PC-3 (cell line): ENCODE data around the gene NAPSA.

Experiments
- EZH2 ChIP-seq: fragments of 300-600 bp; sonication (generic); IDR thresholded peaks from one replicate; pipeline ENCODE4 v1.6.1; 2017; ENCODE audit warnings: antibody characterized with exemption, mild to moderate bottlenecking, low read length; ENCODE audit not compliant: unreplicated experiment
- EZH2phosphoT487 ChIP-seq: fragments of 300-600 bp; sonication (generic); IDR thresholded peaks from 2 replicates; pipeline ENCODE4 v1.6.1; 2018; ENCODE audit warnings: mild to moderate bottlenecking, antibody characterized with exemption, low read length, borderline replicate concordance
- TF ChIP-seq, protein P1 (sequence below): fragments of 300-600 bp; sonication (generic); conservative IDR thresholded peaks from 2 replicates; pipeline ENCODE4 v1.5.1; 2017; ENCODE audit warnings: antibody characterized with exemption, low read depth, mild to moderate bottlenecking, low read length

DNA sequence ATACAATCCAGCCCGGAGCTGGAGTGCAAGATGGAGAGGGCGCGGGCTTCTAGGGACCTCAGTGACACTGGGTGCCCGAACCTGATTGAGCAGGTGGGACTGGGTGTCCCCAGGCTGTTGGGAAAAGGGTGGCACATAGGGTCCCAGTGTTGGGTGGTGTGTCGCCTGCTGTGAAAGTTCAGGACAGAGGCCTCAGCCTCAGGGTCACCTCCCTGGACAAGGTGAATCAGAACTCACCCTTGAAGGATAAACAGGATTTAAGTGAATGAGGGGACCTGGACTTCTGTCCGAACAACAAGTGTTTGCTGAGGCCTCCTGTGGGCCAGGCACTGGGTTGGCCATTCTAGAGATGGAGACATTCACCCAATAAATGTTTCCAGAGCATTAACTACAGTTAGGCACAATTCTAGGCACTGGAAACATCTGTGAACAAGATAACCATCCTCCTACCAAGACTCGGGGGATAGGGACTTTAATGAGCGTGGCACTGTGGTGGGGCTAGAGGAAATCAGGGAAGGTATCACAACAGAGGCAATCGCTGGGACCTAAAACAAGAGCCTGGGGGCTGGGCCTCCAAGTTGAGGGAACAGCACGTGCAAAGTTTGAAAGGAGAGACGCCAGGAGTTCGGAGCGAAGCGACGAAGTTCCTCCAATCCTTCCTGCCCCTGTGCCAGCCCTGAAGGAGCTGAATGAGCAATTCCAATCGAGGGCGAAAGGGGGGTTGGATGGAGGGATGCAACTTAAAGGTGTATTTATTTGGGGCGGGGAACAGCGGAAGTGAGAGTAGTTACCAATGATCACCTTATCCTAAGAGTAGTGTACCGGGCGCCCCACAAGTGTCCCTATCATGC lies 17.8 kb upstream of the NAPSA start:
- TF ChIP-seq EZH2 (no peak), EZH2phosphoT487 (no peak)
- TF ChIP-seq, protein P1, sequence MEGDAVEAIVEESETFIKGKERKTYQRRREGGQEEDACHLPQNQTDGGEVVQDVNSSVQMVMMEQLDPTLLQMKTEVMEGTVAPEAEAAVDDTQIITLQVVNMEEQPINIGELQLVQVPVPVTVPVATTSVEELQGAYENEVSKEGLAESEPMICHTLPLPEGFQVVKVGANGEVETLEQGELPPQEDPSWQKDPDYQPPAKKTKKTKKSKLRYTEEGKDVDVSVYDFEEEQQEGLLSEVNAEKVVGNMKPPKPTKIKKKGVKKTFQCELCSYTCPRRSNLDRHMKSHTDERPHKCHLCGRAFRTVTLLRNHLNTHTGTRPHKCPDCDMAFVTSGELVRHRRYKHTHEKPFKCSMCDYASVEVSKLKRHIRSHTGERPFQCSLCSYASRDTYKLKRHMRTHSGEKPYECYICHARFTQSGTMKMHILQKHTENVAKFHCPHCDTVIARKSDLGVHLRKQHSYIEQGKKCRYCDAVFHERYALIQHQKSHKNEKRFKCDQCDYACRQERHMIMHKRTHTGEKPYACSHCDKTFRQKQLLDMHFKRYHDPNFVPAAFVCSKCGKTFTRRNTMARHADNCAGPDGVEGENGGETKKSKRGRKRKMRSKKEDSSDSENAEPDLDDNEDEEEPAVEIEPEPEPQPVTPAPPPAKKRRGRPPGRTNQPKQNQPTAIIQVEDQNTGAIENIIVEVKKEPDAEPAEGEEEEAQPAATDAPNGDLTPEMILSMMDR: no peak
